SKM-1 treated with dmso at 0.1 percent for 144 hours (cell line): ENCODE results near the gene FAM171A2.
A peak's percentile ranks its signal among the peaks of the same experiment; 100 is the strongest.
"Not testable (repeated sequence)": the region's sequence is repeated elsewhere in the genome, so short reads cannot be mapped to it uniquely, and the experiment has no call there.

ENCODE experiments used
- DNase-seq: peaks from one replicate; lab custom pipeline; 2025; ENCODE audit not compliant: unreplicated experiment; lab: John Stamatoyannopoulos, UW

Gene FAM171A2

GRCh38 chr17:44347206-44348055 lies 16.2 kb downstream of the FAM171A2 start:
- not testable (repeated sequence) for DNase-seq

DNA sequence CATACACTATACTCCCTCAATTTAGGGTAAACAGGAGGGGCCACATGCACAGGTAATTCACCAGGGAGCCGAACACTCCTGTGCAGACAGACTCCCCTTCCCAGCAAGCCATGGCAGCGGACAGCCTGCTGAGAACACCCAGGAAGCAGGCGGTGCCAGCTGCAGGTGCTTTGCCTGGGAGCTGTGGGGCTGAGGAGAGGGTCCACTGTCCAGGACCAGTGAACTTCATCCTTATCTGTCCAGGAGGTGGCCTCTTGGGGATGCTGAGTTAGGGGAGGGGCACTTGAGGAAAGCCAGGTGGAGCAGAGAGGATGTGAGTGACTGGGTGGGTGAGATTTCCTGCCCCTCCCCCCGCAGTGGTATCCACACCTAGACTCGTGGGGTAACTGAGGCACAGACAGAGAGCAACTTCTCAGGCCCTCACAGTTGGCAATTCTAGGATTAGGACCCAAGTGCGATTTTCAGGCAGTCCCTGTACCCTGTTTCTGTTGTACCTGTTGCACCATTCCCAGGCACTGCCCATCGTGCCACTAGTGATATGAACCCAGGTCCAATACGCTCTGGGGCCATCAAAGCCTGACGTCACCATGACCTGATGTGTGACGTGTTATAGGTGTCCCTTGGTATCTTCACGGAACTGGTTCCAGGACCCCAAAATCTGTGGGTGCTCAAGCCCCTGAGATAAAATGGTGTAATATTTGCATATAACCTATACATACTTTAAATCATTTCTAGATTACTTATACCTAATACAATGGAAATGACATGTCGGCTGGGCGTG lies 17.4 kb downstream of the FAM171A2 start:
- no peak for DNase-seq

DNA sequence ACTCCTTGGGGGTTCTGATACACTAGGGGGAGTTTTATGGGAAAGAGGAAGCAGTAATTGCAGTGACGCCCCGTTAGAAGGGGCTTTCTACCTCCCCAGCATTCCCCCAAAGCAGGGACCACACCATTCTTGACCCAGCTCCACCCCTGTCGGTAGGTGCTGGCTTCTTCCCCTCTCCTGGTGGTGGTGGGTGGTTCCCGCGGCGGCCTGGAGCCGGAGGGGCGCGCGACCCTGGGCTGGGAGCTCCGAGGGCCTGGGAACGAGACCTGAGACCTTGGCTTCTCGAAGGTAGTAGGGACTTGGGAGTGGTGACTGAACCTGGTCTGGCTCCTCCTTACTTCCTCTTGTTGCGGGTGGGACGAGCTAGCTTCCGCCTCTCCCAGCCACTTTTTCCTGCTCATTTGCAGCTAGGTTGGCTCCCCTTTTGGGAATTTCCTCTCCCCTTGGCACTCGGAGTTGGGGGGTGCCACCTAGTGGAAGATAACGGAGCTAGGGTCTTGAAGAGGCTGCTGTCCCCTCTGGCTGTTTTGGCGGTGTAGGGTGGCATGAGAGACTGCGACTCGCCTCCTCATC lies 18.1 kb downstream of the FAM171A2 start:
- DNase-seq, result peak; percentile 41

DNA sequence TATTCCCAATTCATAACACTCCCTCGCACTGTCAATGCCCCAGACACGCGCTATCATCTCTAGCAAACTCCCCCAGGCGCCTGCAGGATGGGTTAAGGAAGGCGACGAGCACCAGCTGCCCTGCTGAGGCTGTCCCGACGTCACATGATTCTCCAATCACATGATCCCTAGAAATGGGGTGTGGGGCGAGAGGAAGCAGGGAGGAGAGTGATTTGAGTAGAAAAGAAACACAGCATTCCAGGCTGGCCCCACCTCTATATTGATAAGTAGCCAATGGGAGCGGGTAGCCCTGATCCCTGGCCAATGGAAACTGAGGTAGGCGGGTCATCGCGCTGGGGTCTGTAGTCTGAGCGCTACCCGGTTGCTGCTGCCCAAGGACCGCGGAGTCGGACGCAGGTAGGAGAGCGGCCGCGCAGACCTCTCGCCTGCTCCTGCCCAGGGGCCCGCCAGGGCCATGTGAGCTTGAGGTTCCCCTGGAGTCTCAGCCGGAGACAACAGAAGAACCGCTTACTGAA lies 18.7 kb downstream of the FAM171A2 start, which contains the start of gene GRN:
Gene GRN, plus strand, starts transcription at position 364 of the 515 bp plus-strand sequence. CDS start 3,863 bp downstream, outside the sequence.
- peak; percentile 98 for DNase-seq

- DNase-seq, result no peak
These were observed 20.0 kb downstream of the FAM171A2 start for GRCh38 chr17:44343510-44344209.

DNA sequence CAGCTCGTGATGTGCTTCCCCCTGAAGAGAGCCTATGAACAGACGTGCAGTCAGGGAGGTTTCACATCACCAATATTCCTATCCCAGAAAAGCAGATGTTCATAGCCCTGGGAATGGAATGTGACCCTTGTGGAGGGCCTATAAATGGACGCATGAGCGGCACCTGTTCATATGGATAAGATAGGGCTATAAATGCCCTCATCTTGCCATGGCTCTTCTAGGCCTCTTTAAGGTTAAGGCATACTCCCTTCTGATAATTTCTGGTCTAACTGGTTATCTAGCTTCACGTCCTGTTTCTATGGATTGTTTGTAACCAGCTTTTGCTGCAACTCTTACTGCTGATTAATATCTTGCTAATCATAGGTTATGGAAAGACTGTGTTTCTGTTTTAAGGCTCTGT lies 23.1 kb downstream of the FAM171A2 start:
- DNase-seq, result not testable (repeated sequence)

GRCh38 chr17:44338702-44339101 lies 25.0 kb downstream of the FAM171A2 start:
- DNase-seq, result no peak

DNA sequence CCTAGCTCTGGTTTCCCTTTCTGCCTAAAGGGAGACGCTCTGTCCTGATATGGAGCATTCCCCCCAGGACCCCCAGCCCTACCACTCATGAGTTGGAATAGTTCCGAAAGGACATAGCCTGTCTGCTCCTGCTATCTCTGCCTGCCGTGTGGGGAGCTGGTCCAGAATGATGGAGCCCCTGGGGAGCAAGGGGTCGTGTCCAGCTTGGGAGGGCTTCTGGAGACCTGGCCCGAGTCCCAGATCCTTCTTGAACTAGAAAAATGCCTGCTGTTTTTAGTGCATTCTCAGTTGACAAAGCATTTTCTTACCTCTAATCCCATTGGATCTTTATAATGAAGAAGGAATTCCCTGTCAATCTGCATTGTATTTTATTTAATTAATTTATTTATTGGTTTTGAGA lies 27.7 kb downstream of the FAM171A2 start:
- DNase-seq, result no peak

DNA sequence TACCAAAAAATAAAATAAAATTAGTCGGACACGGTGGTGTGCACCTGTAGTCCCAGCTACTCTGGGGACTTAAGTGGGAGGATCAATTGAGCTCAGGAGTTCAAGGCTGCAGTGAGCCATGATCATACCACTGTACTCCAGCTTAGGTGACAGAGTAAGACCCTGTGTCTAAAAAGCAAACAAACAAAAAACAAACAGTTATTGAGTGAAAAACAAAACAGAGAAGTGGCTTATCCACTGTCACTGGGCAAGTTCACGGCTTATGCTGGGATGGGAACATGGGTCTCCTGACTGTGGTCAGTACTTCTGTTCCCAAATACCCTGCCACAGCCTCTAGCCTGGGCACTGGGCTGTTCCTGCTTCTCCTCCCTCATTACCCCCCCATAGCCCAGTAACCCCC lies 28.1 kb downstream of the FAM171A2 start:
- DNase-seq, result no peak

DNA sequence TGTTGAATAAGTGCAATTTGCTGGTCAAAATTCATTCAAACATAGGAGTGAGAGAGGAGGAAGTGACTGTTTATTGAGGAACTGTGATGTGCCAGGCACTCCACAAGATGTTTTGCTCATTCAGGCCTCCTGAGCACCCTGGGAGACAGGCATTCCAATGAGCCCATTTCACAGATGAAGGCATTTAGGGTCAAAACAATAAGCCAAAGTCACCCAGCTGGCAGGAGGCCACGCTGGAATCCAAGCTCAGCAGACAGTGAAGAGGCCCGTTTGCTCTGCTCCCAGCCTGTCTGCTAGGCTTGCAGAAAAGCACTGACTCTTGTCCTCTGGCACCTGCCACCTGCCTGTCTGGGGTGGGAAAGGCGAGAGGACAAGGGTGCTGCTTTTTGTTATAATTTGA lies 28.9 kb downstream of the FAM171A2 start:
- DNase-seq, result peak; percentile 35

- DNase-seq, result no peak
These were observed 29.3 kb downstream of the FAM171A2 start for GRCh38 chr17:44334315-44334714.

DNA sequence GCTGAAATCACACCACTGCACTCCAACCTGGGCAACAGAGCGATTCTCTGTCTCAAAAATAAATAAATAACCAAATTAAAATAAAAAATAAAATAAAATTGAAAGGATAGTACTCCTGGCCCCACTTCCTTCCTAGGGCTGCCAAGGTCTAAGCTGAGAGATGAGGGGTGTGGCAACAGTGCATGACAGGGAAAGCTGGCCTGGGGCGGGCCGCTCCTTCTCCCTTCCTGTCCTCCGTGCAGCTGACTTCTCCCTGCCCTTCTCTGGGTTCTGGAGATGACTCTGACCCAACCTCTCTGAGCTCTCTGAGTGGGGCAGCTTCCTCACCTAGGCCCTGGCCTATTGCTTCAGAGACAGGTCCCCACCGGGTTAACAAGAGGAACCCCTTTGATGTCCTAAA lies 30.3 kb downstream of the FAM171A2 start:
- peak; percentile 74 for DNase-seq

GRCh38 chr17:44331249-44331760 lies 32.3 kb downstream of the FAM171A2 start:
- peak; percentile 50 for DNase-seq

GRCh38 chr17:44330263-44330662 lies 33.4 kb downstream of the FAM171A2 start:
- DNase-seq, result not testable (repeated sequence)

DNA sequence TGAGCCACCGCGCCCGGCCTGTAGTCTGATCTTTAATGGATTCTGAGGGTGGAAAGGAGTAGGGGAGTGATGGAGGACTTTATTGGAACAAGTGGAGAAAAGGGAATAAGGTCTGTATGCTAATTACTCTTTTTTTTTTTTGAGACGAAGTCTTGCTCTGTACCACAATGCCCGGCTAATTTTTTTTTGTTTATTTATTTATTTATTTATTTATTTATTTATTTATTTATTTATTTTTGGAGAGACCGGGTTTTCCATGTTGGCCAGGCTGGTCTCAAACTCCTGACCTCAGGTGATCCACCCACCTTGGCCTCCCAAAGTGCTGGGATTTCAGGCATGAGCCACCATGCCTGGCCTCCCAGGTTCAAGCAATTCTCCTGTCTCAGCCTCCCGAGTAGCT lies 34.1 kb downstream of the FAM171A2 start:
- DNase-seq, result not testable (repeated sequence)

- DNase-seq, result no peak
These were observed 35.8 kb downstream of the FAM171A2 start for GRCh38 chr17:44327715-44328449.

- DNase-seq, result peak; percentile 95
These were observed 36.7 kb downstream of the FAM171A2 start for GRCh38 chr17:44326861-44327444.

DNA sequence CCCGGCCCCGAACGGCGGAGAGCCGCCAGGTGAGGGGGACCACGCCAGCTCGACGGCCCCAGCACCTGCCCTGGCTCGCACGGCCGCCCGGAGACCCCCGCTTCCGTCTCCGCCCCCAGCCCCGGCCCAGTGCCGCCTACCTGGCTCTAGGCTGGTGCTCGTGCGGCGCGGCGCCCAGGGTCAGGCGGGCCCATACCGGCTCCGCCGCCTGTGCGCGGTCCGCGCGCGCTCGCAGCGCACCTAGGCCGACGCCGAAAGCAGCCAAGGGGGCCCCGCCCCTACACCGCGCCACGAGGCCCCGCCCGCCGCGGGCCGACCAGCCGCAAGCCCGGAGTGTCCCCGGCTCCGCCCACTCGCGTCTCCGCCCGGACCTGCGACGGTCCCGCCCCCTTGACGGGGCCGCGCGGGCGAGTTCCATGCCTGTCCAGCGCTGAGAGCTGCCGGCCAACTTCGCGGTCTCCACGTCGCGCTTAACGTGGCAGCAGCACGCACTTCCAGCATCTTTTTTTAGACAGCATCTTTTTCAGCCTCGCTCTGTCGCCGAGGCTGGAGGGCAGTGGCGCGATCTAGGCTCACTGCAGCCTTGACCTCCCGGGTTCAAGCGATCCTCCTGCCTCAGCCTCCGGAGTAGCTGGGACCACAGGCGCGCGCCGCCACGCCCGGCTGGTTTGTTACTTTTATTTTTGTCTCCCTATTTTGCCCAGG lies 38.9 kb downstream of the FAM171A2 start, which contains the start of gene SLC25A39:
Gene SLC25A39, minus strand, starts transcription at position 253 of the 705 bp plus-strand sequence. CDS start 1,261 bp downstream, outside the sequence.
- peak; percentile 84 for DNase-seq
